PC-9 (cell line): ENCODE results near the gene SELENOM.

Experiments
- CTCF ChIP-seq: fragments of 200-600 bp; sonication (generic); conservative IDR thresholded peaks from 2 replicates; pipeline ENCODE4 v1.6.1; 2017; ENCODE audit warnings: mixed run types, antibody characterized with exemption, mild to moderate bottlenecking, moderate library complexity
- EZH2 ChIP-seq: fragments of 200-600 bp; sonication (generic); IDR thresholded peaks from 2 replicates; pipeline ENCODE4 v1.8.0; 2017; ENCODE audit warnings: antibody characterized with exemption, low read depth

GRCh38 chr22:31094741-31095140 lies 12.6 kb downstream of the SELENOM start:
- TF ChIP-seq CTCF = no peak
- no peak for TF ChIP-seq EZH2
